Measurements from ENCODE around the gene LANCL2.
"Not testable (repeated sequence)": the region's sequence is repeated elsewhere in the genome, so short reads cannot be mapped to it uniquely, and the experiment has no call there.

Gene LANCL2

GRCh38 chr7:55471594-55471993, 106.5 kb downstream of the LANCL2 start:
- DNase-seq (ENCODE audit: low spot score), result not testable (repeated sequence)

GRCh38 chr7:55472406-55472805, 107.3 kb downstream of the LANCL2 start:
- not testable (repeated sequence) for DNase-seq (ENCODE audit: low spot score)

GRCh38 chr7:55472928-55473725, 108.0 kb downstream of the LANCL2 start:
- no peak for DNase-seq (ENCODE audit: low spot score)

GRCh38 chr7:55473932-55474331, 108.8 kb downstream of the LANCL2 start:
- no peak for DNase-seq (ENCODE audit: low spot score)

- DNase-seq (ENCODE audit: low spot score), result no peak
Measured at GRCh38 chr7:55474944-55475854, 110.1 kb downstream of the LANCL2 start.

- DNase-seq (ENCODE audit: low spot score), result no peak
Measured at GRCh38 chr7:55475855-55476803, 111.0 kb downstream of the LANCL2 start.

GRCh38 chr7:55476852-55477780, 112.0 kb downstream of the LANCL2 start:
- no peak for DNase-seq (ENCODE audit: low spot score)

- no peak for DNase-seq (ENCODE audit: low spot score)
Measured at GRCh38 chr7:55477781-55478374, 112.7 kb downstream of the LANCL2 start.

- peak; percentile 13 for DNase-seq (ENCODE audit: low spot score)
Measured at GRCh38 chr7:55478700-55479099, 113.6 kb downstream of the LANCL2 start.

- peak; percentile 21 for DNase-seq (ENCODE audit: low spot score)
Measured at GRCh38 chr7:55481155-55481554, 116.0 kb downstream of the LANCL2 start.

- no peak for DNase-seq (ENCODE audit: low spot score)
Measured at GRCh38 chr7:55483046-55483445, 117.9 kb downstream of the LANCL2 start.
